Adrenal gland (tissue), 12 donors: Measurements from ENCODE around the gene ITGA2B. TPM values are rescaled to one million over a fixed set of nuclear protein-coding genes. Genes with fewer than 3 reads are reported as not detected.
"Not testable (repeated sequence)": the region's sequence is repeated elsewhere in the genome, so short reads cannot be mapped to it uniquely, and the experiment has no call there.

Source experiments
- DNase-seq, 7 donors: peaks; one replicate each; pipeline ENCODE4 v3.0.0-alpha.2; 2019 to 2020
- H3K27ac ChIP-seq, 5 donors: fragments of 200-600 bp; sonication (generic) in 4 of 5; 1 replicate in 3 of 5; 2 replicates in 2 of 5; pipeline versions ENCODE4 v1.5.1 to v1.8.0; 2016 to 2020; ENCODE audit warnings: mild to moderate bottlenecking in 1 of 5
- H3K27me3 ChIP-seq: fragments of 200-600 bp; 2 replicates; pipeline ENCODE4 v1.8.0; 2021
- H3K36me3 ChIP-seq, 2 donors: fragments of 200-600 bp; replicated peaks in 1 of 2; 1 replicate in 1 of 2; 2 replicates in 1 of 2; pipeline versions ENCODE4 v1.5.1 to v1.8.0; 2018 to 2022
- H3K4me1 ChIP-seq, 2 donors: fragments of 200-600 bp; replicated peaks in 1 of 2; 1 replicate in 1 of 2; 2 replicates in 1 of 2; pipeline versions ENCODE4 v1.5.1 to v1.8.0; 2018 to 2021
- H3K4me3 ChIP-seq, 4 donors: fragments of 200-600 bp; sonication (generic) in 3 of 4; one replicate each; pipeline ENCODE4 v1.5.1; 2016 to 2018
- H3K9me3 ChIP-seq, 3 donors: fragments of 200-600 bp; sonication (generic) in 1 of 3; replicated peaks in 1 of 3; 1 replicate in 2 of 3; 2 replicates in 1 of 3; pipeline versions ENCODE4 v1.5.1 to v1.8.0; 2016 to 2021
- POLR2A ChIP-seq, 2 donors: fragments of 450-650 bp; IDR thresholded peaks; one replicate each; pipeline ENCODE4 v1.6.1; 2017; ENCODE audit warnings: antibody characterized with exemption in 2 of 2, mild to moderate bottlenecking in 2 of 2, moderate library complexity in 1 of 2
- WGBS, 4 donors: extraction: QIAGEN DNeasy Blood & Tissue Kit in 2 of 4; methylation state at CpG; one replicate each; pipeline versions ENCODE4 v1.1.5 to v1.1.7; 2013 to 2017; 5-methylcytosine and 5-hydroxymethylcytosine counted together
- intact Hi-C, 2 donors: fragments of 100-400 bp; cut with DNase I; formaldehyde crosslinking; loops; one replicate each; pipeline versions ENCODE4 v1.14.1 to v1.15.0; 2022 to 2023
- polyA plus RNA-seq, 3 donors: library from polyadenylated mRNA; stranded (reverse); fragments of 200-250 nt in 2 of 3; fragments of 350-450 nt in 1 of 3; fragmentation: Illumina TruSeq in 1 of 3; extraction: RNeasy Lipid Tissue Mini Kit (QIAGEN cat#74804) in 1 of 3; gene quantifications; one replicate each; pipeline ENCODE4 v1.2.3, GENCODE V29; 2013 to 2014
- total RNA-seq, 9 donors: library from RNA; depleted of rRNA in 4 of 9; stranded (reverse); fragments of >200 nt in 4 of 9; fragments of 120-200 nt in 1 of 9; fragmentation: NEBNext Ultra II Directional in 1 of 9; extraction: Animal tissue kit (Norgen Biotek cat#: 25700) in 1 of 9; gene quantifications; one replicate each; pipeline versions ENCODE4 v1.1.0 to v1.2.4, GENCODE V29; 2013 to 2023
- TF ChIP-seq, protein P1 (sequence below), 6 experiments: fragments of 450-650 bp in 4 of 6; fragments of 200-600 bp in 2 of 6; sonication (generic) in 1 of 6; IDR thresholded peaks; 1 replicate in 5 of 6; 2 replicates in 1 of 6; pipeline versions ENCODE4 v1.5.1 to v1.8.0; 2016 to 2021; ENCODE audit warnings: antibody characterized with exemption in 6 of 6, mild to moderate bottlenecking in 2 of 6, moderate library complexity in 1 of 6
- donor health status: healthy with polysubstance abuse.
- donor health status: Bipolar disorder and iron deficiency.
- donor health status: DM: yes; HTN: yes; CAD: no.
- donor health status: DM: no; HTN: no; CAD: no.
- donor health status: DM: no; HTN: no; CAD: no.
- donor health status: DM: yes; HTN: yes; CAD: no.

ITGA2B gene
- total and polyA plus RNA-seq, 12 donors, result 0.06 to 3.2 (median 0.74) TPM; not detected in 1

GRCh38 chr17:44396946-44397345 is 7.5 kb upstream of the ITGA2B start:
- no peak overlapping the region for H3K4me3 ChIP-seq
- H3K27ac ChIP-seq, result no peak overlapping the region
- peaks cover 0 to 30% of the 10 kb centered on the region in 2 donors for H3K36me3 ChIP-seq
- DNase-seq, result no peak
- H3K9me3 ChIP-seq, result no peaks in the 10 kb centered on the region
- intact Hi-C loops, result loop anchor here in 1 of 2 donors (10.0 kb wide), 1 partner anchor 108 kb away; the partner anchor contains the start of gene GPATCH8
- no peaks in the 10 kb centered on the region for H3K27me3 ChIP-seq
- WGBS, 4 donors, result 88 to 97% (median 95%) methylated on average over 5 of the region's 5 CpGs
- H3K4me1 ChIP-seq, result no peaks in the 10 kb centered on the region
- TF ChIP-seq, protein P1, sequence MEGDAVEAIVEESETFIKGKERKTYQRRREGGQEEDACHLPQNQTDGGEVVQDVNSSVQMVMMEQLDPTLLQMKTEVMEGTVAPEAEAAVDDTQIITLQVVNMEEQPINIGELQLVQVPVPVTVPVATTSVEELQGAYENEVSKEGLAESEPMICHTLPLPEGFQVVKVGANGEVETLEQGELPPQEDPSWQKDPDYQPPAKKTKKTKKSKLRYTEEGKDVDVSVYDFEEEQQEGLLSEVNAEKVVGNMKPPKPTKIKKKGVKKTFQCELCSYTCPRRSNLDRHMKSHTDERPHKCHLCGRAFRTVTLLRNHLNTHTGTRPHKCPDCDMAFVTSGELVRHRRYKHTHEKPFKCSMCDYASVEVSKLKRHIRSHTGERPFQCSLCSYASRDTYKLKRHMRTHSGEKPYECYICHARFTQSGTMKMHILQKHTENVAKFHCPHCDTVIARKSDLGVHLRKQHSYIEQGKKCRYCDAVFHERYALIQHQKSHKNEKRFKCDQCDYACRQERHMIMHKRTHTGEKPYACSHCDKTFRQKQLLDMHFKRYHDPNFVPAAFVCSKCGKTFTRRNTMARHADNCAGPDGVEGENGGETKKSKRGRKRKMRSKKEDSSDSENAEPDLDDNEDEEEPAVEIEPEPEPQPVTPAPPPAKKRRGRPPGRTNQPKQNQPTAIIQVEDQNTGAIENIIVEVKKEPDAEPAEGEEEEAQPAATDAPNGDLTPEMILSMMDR (IDR thresholded peaks at IDR 0.05), result no peak
- TF ChIP-seq POLR2A (IDR thresholded peaks at IDR 0.05), result no peak

DNA sequence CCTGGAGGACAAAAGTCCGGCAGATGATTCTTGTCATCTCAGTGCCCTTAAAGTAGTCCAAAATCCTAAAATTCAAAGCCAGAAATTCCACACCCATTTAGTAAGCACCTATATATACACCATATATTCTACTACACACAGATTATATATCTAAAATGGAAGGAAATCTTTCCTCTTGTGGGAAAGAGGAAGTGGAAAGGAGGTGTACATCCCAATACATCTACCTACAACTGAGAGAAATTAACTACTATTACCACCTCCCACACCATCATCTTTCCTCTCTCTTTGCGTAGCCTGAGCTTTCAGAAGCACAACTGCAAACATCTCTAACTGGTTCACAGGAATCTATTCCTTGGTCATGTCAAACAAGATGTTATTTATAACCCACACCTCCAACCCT is 5.4 kb upstream of the ITGA2B start:
- Histone ChIP-seq H3K4me3 (no peak overlapping the region), H3K36me3 (peaks cover 0 to 13% of the 10 kb centered on the region in 2 donors), H3K27me3 (no peaks in the 10 kb centered on the region), H3K4me1 (no peaks in the 10 kb centered on the region), H3K27ac (no peak overlapping the region), H3K9me3 (no peaks in the 10 kb centered on the region)
- no peak for DNase-seq
- intact Hi-C loops, result loop anchor here in 1 of 2 donors (10.0 kb wide), 1 partner anchor 110 kb away; the partner anchor contains the start of gene GPATCH8
- TF ChIP-seq, protein P1 (IDR thresholded peaks at IDR 0.05), result no peak
- TF ChIP-seq POLR2A (IDR thresholded peaks at IDR 0.05), result no peak
- WGBS, 4 donors, result 88 to 98% (median 93%) methylated on average over 2 of the region's 2 CpGs

GRCh38 chr17:44394112-44394511 is 4.7 kb upstream of the ITGA2B start:
- not testable (repeated sequence) for H3K27ac ChIP-seq

DNA sequence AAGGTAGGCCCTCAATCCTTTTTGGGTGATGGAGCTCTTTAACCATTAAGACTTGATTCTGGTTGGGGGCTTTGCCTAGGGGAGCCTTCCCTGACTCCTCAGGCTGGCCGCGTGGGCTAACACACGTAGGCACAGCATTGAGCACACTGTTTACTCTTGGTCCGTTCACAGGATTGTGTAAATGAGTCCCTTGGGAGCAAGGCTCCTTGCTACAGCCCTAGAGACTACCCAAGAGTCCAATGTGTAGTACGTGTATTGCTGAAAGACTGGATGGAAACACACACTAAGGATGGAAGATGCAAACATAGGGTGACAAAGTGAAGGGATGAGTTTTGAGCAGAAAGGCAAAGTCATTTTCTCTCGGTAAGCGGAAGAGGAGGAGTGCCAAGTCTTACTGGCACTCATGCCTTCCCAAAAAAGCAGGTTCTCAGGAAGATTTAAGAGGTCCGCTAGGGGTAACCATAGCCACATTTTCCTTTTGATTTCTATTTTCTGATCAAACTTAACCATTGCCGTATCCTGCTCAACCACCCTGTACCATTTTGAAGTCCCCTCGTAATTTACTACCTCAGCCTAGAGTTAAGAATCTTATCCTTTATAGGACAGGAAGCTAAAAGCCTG is 911 bp upstream of the ITGA2B start:
- Histone ChIP-seq H3K27me3 (peaks cover 4% of the 10 kb centered on the region), H3K4me1 (peaks cover 0 to 10% of the 10 kb centered on the region in 2 donors), H3K4me3 (no peak overlapping the region), H3K27ac (no peak overlapping the region), H3K9me3 (no peaks in the 10 kb centered on the region), H3K36me3 (no peaks in the 10 kb centered on the region)
- TF ChIP-seq, protein P1 (IDR thresholded peaks at IDR 0.05), result no peak
- no peak for TF ChIP-seq POLR2A (IDR thresholded peaks at IDR 0.05)
- WGBS, 4 donors, result 77 to 85% (median 80%) methylated on average over 8 to 10 of the region's 10 CpGs
- intact Hi-C loops, result loop anchor here in 1 of 2 donors (10.0 kb wide), 1 partner anchor 114 kb away; the partner anchor contains the start of gene GPATCH8
- peak in 2 of 7 donors; percentile 3 to 33 for DNase-seq

More at GRCh38 chr17:44394112-44394511, 4.7 kb upstream of the ITGA2B start:
- not testable (repeated sequence) for H3K27me3 ChIP-seq, H3K36me3 ChIP-seq, H3K9me3 ChIP-seq, H3K4me1 ChIP-seq, H3K4me3 ChIP-seq
- 94 to 97% (median 96%) methylated on average over 9 of the region's 9 CpGs for WGBS, 4 donors
- intact Hi-C loops, result loop anchor here in 1 of 2 donors (10.0 kb wide), 1 partner anchor 111 kb away; the partner anchor contains the start of gene GPATCH8
- TF ChIP-seq, protein P1 (IDR thresholded peaks at IDR 0.05), result peak in 1 of 6 experiments; percentile 0
- peak in 1 of 7 donors; percentile 18 for DNase-seq
